Pancreas (tissue), 10 donors: ENCODE results near the gene ALDH8A1. TPM values are rescaled to one million over a fixed set of nuclear protein-coding genes. Genes with fewer than 3 reads are reported as not detected.

Experiments
- ATAC-seq, 4 donors: fragments of 200-7000 bp; cut with Tn5 transposase; one replicate each; pipeline versions ENCODE4 v1.8.0 to v1.9.1; 2020; ENCODE audit warnings: mild to moderate bottlenecking in 4 of 4, moderate library complexity in 4 of 4
- DNase-seq, 6 donors: peaks; one replicate each; pipeline ENCODE4 v3.0.0-alpha.2; 2020
- FAIRE-seq: peaks from 2 replicates; lab custom pipeline; 2012; peaks lifted over from hg19 to GRCh38; lab: Jason Lieb, UNC
- H3K27ac ChIP-seq, 4 donors: fragments of 200-600 bp; sonication (generic); 1 replicate in 3 of 4; 2 replicates in 1 of 4; pipeline versions ENCODE4 v1.5.0 to v1.8.0; 2020
- H3K27me3 ChIP-seq, 4 donors: fragments of 200-600 bp; one replicate each; pipeline ENCODE4 v1.8.0; 2021
- H3K36me3 ChIP-seq, 3 donors: fragments of 200-600 bp; sonication (generic) in 1 of 3; one replicate each; pipeline versions ENCODE4 v1.5.0 to v1.8.0; 2020 to 2021
- H3K4me1 ChIP-seq, 3 donors: fragments of 200-600 bp; one replicate each; pipeline ENCODE4 v1.8.0; 2021
- H3K4me3 ChIP-seq, 4 donors: fragments of 200-600 bp; sonication (generic) in 2 of 4; one replicate each; pipeline versions ENCODE4 v1.5.0 to v1.8.0; 2020 to 2021
- H3K9me3 ChIP-seq, 4 donors: fragments of 200-600 bp; one replicate each; pipeline ENCODE4 v1.8.0; 2021
- CTCF ChIP-seq, 4 donors: fragments of 200-600 bp; sonication (generic) in 3 of 4; IDR thresholded peaks; one replicate each; pipeline versions ENCODE4 v1.5.0 to v1.8.0; 2021; ENCODE audit warnings: antibody characterized with exemption in 4 of 4
- WGBS, 2 donors: extraction: QIAGEN DNeasy Blood & Tissue Kit; methylation state at CpG; one replicate each; pipeline ENCODE4 v1.1.7; 2013; 5-methylcytosine and 5-hydroxymethylcytosine counted together
- intact Hi-C, 3 donors: fragments of 100-400 bp; cut with DNase I; formaldehyde crosslinking; loops; one replicate each; pipeline versions ENCODE4 v1.11.1 to v1.14.2; 2022
- polyA plus RNA-seq, 2 donors: library from polyadenylated mRNA; stranded (reverse); fragments of 200-250 nt; gene quantifications; one replicate each; pipeline ENCODE4 v1.2.3, GENCODE V29; 2013
- total RNA-seq, 6 donors: library from RNA; stranded (reverse); fragmentation: NEBNext Ultra II Directional in 4 of 6; extraction: Animal tissue kit (Norgen Biotek cat#: 25700) in 4 of 6; gene quantifications; one replicate each; pipeline versions ENCODE4 v1.2.1 to v1.2.4, GENCODE V29; 2021 to 2023
- donor health status: healthy with polysubstance abuse.
- donor health status: DM: no; HTN: no; CAD: no; lungs with moderate emphysema.
- donor health status: DM: no; HTN: no; CAD: no.
- donor health status: control.
- donor health status: control.
- donor health status: Bipolar disorder and iron deficiency.
- donor health status: DM: yes; HTN: yes; CAD: no.
- donor health status: DM: no; HTN: no; CAD: no.
- donor health status: DM: no; HTN: no; CAD: no.
- donor health status: DM: yes; HTN: yes; CAD: no.

ALDH8A1 gene
- total RNA-seq (1 to 10 TPM in 1 of 6 donors, under 1 TPM in 5; 0.12 to 1.4 (median 0.51) TPM), polyA plus RNA-seq (1 to 10 TPM in 1 of 2 donors, under 1 TPM in 1; 0.99 to 1.2 TPM)

- Histone ChIP-seq H3K9me3 (no peaks in the 10 kb centered on the region), H3K27me3 (no peaks in the 10 kb centered on the region), H3K4me3 (no peak within 1 kb of the TSS), H3K4me1 (peaks cover 0 to 8% (median 0%) of the 10 kb centered on the region in 3 donors), H3K27ac (no peak within 1 kb of the TSS), H3K36me3 (no peaks in the 10 kb centered on the region)
- FAIRE-seq (no peak), ATAC-seq (no peak), DNase-seq (no peak)
- TF ChIP-seq CTCF (IDR thresholded peaks at IDR 0.05): no peak
- 68 to 78% methylated on average over 4 of the region's 4 CpGs for WGBS, 2 donors
- intact Hi-C loops: no loop called here
Measured at GRCh38 chr6:134949927-134950326, at the start of gene ALDH8A1. ALDH8A1 (minus strand) TSS chr6:134950101; CDS start chr6:134950053, 48 bp downstream.

- 91 to 96% methylated on average over 1 of the region's 1 CpG for WGBS, 2 donors
- Histone ChIP-seq H3K27ac (no peak overlapping the region), H3K4me1 (no peaks in the 10 kb centered on the region), H3K9me3 (no peaks in the 10 kb centered on the region), H3K4me3 (no peak overlapping the region), H3K27me3 (no peaks in the 10 kb centered on the region), H3K36me3 (peaks cover 0 to 12% (median 0%) of the 10 kb centered on the region in 3 donors)
- FAIRE-seq (no peak), ATAC-seq (no peak), DNase-seq (no peak)
- intact Hi-C loops: no loop called here
- no peak for TF ChIP-seq CTCF (IDR thresholded peaks at IDR 0.05)
Measured at GRCh38 chr6:134999107-134999506, 49.2 kb upstream of the ALDH8A1 start.

GRCh38 chr6:134997133-134997995 lies 47.5 kb upstream of the ALDH8A1 start:
- intact Hi-C loops: no loop called here
- WGBS, 2 donors: 93 to 95% methylated on average over 9 of the region's 9 CpGs
- Histone ChIP-seq H3K27me3 (no peaks in the 10 kb centered on the region), H3K4me3 (no peak overlapping the region), H3K36me3 (peaks cover 0 to 19% (median 0%) of the 10 kb centered on the region in 3 donors), H3K4me1 (no peaks in the 10 kb centered on the region), H3K27ac (no peak overlapping the region), H3K9me3 (no peaks in the 10 kb centered on the region)
- ATAC-seq: no peak
- no peak for TF ChIP-seq CTCF (IDR thresholded peaks at IDR 0.05)
- FAIRE-seq: no peak
- no peak for DNase-seq

- WGBS, 2 donors: 80 to 94% methylated on average over 1 of the region's 1 CpG
- TF ChIP-seq CTCF (IDR thresholded peaks at IDR 0.05): no peak
- H3K4me3 ChIP-seq: no peak overlapping the region
- no peak for FAIRE-seq
- no peaks in the 10 kb centered on the region for H3K27me3 ChIP-seq
- H3K36me3 ChIP-seq: peaks cover 0 to 21% (median 0%) of the 10 kb centered on the region in 3 donors
- DNase-seq: no peak
- no peak for ATAC-seq
- intact Hi-C loops: no loop called here
- no peak overlapping the region for H3K27ac ChIP-seq
- H3K4me1 ChIP-seq: no peaks in the 10 kb centered on the region
- no peaks in the 10 kb centered on the region for H3K9me3 ChIP-seq
Measured at GRCh38 chr6:134995536-134995935, 45.6 kb upstream of the ALDH8A1 start.

- no peak overlapping the region for H3K27ac ChIP-seq
- H3K27me3 ChIP-seq: no peaks in the 10 kb centered on the region
- H3K9me3 ChIP-seq: no peaks in the 10 kb centered on the region
- TF ChIP-seq CTCF (IDR thresholded peaks at IDR 0.05): no peak
- peaks cover 0 to 21% (median 0%) of the 10 kb centered on the region in 3 donors for H3K36me3 ChIP-seq
- FAIRE-seq (no peak), DNase-seq (no peak), ATAC-seq (no peak)
- H3K4me3 ChIP-seq: no peak overlapping the region
- no peaks in the 10 kb centered on the region for H3K4me1 ChIP-seq
- intact Hi-C loops: no loop called here
Measured at GRCh38 chr6:134994431-134994830, 44.5 kb upstream of the ALDH8A1 start.
